CD4-positive, alpha-beta T cell treated with Interleukin-15 for 1 hour (primary cell): ENCODE measurements around the gene SCGB1C2.

ENCODE experiments used
- DNase-seq: peaks from one replicate; pipeline ENCODE4 v3.0.0-alpha.2; 2020

SCGB1C2 gene

GRCh38 chr17:173166-173911 lies 36.0 kb downstream of the SCGB1C2 start:
- no peak for DNase-seq

- no peak for DNase-seq
Observed at GRCh38 chr17:177155-177554, 39.8 kb downstream of the SCGB1C2 start.

GRCh38 chr17:177762-178161 lies 40.4 kb downstream of the SCGB1C2 start:
- DNase-seq: no peak

GRCh38 chr17:178292-179065 lies 41.1 kb downstream of the SCGB1C2 start:
- no peak for DNase-seq

GRCh38 chr17:179066-179432 lies 41.7 kb downstream of the SCGB1C2 start:
- DNase-seq: no peak

- no peak for DNase-seq
Observed at GRCh38 chr17:179781-180380, 42.5 kb downstream of the SCGB1C2 start.

- no peak for DNase-seq
Observed at GRCh38 chr17:180381-181244, 43.2 kb downstream of the SCGB1C2 start.

- DNase-seq: no peak
Observed at GRCh38 chr17:181245-182049, 44.1 kb downstream of the SCGB1C2 start, which contains the start of gene DOC2B. Gene DOC2B, minus strand, starts transcription at chr17:181650. Its CDS starts 171 bp downstream, at chr17:181479.

GRCh38 chr17:182050-182751 lies 44.8 kb downstream of the SCGB1C2 start:
- DNase-seq: no peak

GRCh38 chr17:183021-183420 lies 45.7 kb downstream of the SCGB1C2 start:
- DNase-seq: no peak

- no peak for DNase-seq
Observed at GRCh38 chr17:185445-186138, 48.2 kb downstream of the SCGB1C2 start.

- DNase-seq: no peak
Observed at GRCh38 chr17:187130-187529, 49.8 kb downstream of the SCGB1C2 start.
